Activated T-cell treated with anti-CD3 and anti-CD28 coated beads, Interleukin-2, amount 50 U/mL, for 24 hours (primary cell): ENCODE data around the gene GLO1.

Source experiments
- DNase-seq: peaks from one replicate; pipeline ENCODE4 v3.0.0-alpha.2; 2020
- H3K27ac Mint-ChIP-seq: 2 replicates; pipeline ENCODE4 v1.8.0; 2020; ENCODE audit warnings: mild to moderate bottlenecking, mixed read lengths
- H3K27me3 Mint-ChIP-seq: 2 replicates; pipeline ENCODE4 v1.8.0; 2020; ENCODE audit warnings: mixed read lengths
- H3K36me3 Mint-ChIP-seq: 2 replicates; pipeline ENCODE4 v1.8.0; 2020; ENCODE audit warnings: low read depth, mixed read lengths
- H3K4me1 Mint-ChIP-seq: 2 replicates; pipeline ENCODE4 v1.8.0; 2020; ENCODE audit warnings: low read depth, mixed read lengths
- H3K4me3 Mint-ChIP-seq: 2 replicates; pipeline ENCODE4 v1.8.0; 2020; ENCODE audit warnings: mild to moderate bottlenecking, moderate library complexity, mixed read lengths
- H3K9me3 Mint-ChIP-seq: 2 replicates; pipeline ENCODE4 v1.8.0; 2020; ENCODE audit warnings: mixed read lengths

GLO1 gene

GRCh38 chr6:38688579-38689087, 14.3 kb downstream of the GLO1 start:
- H3K9me3 Mint-ChIP-seq = no peaks in the 10 kb centered on the region
- peaks cover 49% of the 10 kb centered on the region for H3K36me3 Mint-ChIP-seq
- H3K4me3 Mint-ChIP-seq = no peak overlapping the region
- DNase-seq = no peak
- no peaks in the 10 kb centered on the region for H3K27me3 Mint-ChIP-seq
- H3K4me1 Mint-ChIP-seq = peaks cover 25% of the 10 kb centered on the region
- H3K27ac Mint-ChIP-seq = peak overlapping the region; percentile 19

GRCh38 chr6:38687549-38687948, 15.4 kb downstream of the GLO1 start:
- H3K27me3 Mint-ChIP-seq = no peaks in the 10 kb centered on the region
- no peaks in the 10 kb centered on the region for H3K9me3 Mint-ChIP-seq
- H3K27ac Mint-ChIP-seq = no peak overlapping the region
- peaks cover 56% of the 10 kb centered on the region for H3K36me3 Mint-ChIP-seq
- no peak overlapping the region for H3K4me3 Mint-ChIP-seq
- peaks cover 21% of the 10 kb centered on the region for H3K4me1 Mint-ChIP-seq
- DNase-seq = no peak

- DNase-seq = no peak
- H3K27me3 Mint-ChIP-seq = no peaks in the 10 kb centered on the region
- H3K36me3 Mint-ChIP-seq = peaks cover 59% of the 10 kb centered on the region
- peaks cover 21% of the 10 kb centered on the region for H3K4me1 Mint-ChIP-seq
- no peak overlapping the region for H3K27ac Mint-ChIP-seq
- H3K4me3 Mint-ChIP-seq = no peak overlapping the region
- H3K9me3 Mint-ChIP-seq = no peaks in the 10 kb centered on the region
Observed at GRCh38 chr6:38687043-38687353, 15.9 kb downstream of the GLO1 start.

- no peaks in the 10 kb centered on the region for H3K27me3 Mint-ChIP-seq
- no peak for DNase-seq
- peaks cover 21% of the 10 kb centered on the region for H3K4me1 Mint-ChIP-seq
- peaks cover 65% of the 10 kb centered on the region for H3K36me3 Mint-ChIP-seq
- H3K9me3 Mint-ChIP-seq = no peaks in the 10 kb centered on the region
- H3K27ac Mint-ChIP-seq = no peak overlapping the region
- H3K4me3 Mint-ChIP-seq = no peak overlapping the region
Observed at GRCh38 chr6:38686270-38687042, 16.5 kb downstream of the GLO1 start.

GRCh38 chr6:38684904-38685303, 18.0 kb downstream of the GLO1 start:
- no peaks in the 10 kb centered on the region for H3K9me3 Mint-ChIP-seq
- H3K36me3 Mint-ChIP-seq = peaks cover 68% of the 10 kb centered on the region
- H3K27ac Mint-ChIP-seq = no peak overlapping the region
- peaks cover 16% of the 10 kb centered on the region for H3K4me1 Mint-ChIP-seq
- no peak overlapping the region for H3K4me3 Mint-ChIP-seq
- no peak for DNase-seq
- H3K27me3 Mint-ChIP-seq = no peaks in the 10 kb centered on the region

- Mint-ChIP-seq H3K36me3 (peaks cover 73% of the 10 kb centered on the region), H3K9me3 (no peaks in the 10 kb centered on the region), H3K27ac (no peak overlapping the region), H3K27me3 (no peaks in the 10 kb centered on the region), H3K4me1 (peaks cover 13% of the 10 kb centered on the region), H3K4me3 (no peak overlapping the region)
- DNase-seq = no peak
Observed at GRCh38 chr6:38684237-38684636, 18.7 kb downstream of the GLO1 start.

GRCh38 chr6:38681850-38682249, 21.1 kb downstream of the GLO1 start:
- no peak overlapping the region for H3K4me3 Mint-ChIP-seq
- H3K36me3 Mint-ChIP-seq = peaks cover 81% of the 10 kb centered on the region
- H3K27ac Mint-ChIP-seq = no peak overlapping the region
- H3K9me3 Mint-ChIP-seq = no peaks in the 10 kb centered on the region
- DNase-seq = no peak
- H3K4me1 Mint-ChIP-seq = peaks cover 5% of the 10 kb centered on the region
- H3K27me3 Mint-ChIP-seq = no peaks in the 10 kb centered on the region

GRCh38 chr6:38679668-38680067, 23.3 kb downstream of the GLO1 start:
- H3K36me3 Mint-ChIP-seq = peaks cover 84% of the 10 kb centered on the region
- no peak overlapping the region for H3K27ac Mint-ChIP-seq
- DNase-seq = no peak
- no peak overlapping the region for H3K4me3 Mint-ChIP-seq
- no peaks in the 10 kb centered on the region for H3K27me3 Mint-ChIP-seq
- peaks cover 21% of the 10 kb centered on the region for H3K4me1 Mint-ChIP-seq
- peaks cover 4% of the 10 kb centered on the region for H3K9me3 Mint-ChIP-seq

- peaks cover 8% of the 10 kb centered on the region for H3K9me3 Mint-ChIP-seq
- no peaks in the 10 kb centered on the region for H3K27me3 Mint-ChIP-seq
- H3K4me3 Mint-ChIP-seq = no peak overlapping the region
- no peak for DNase-seq
- H3K4me1 Mint-ChIP-seq = peaks cover 35% of the 10 kb centered on the region
- peak overlapping the region; percentile 71 for H3K27ac Mint-ChIP-seq
- H3K36me3 Mint-ChIP-seq = peaks cover 85% of the 10 kb centered on the region
Observed at GRCh38 chr6:38678178-38678760, 24.7 kb downstream of the GLO1 start.

- Mint-ChIP-seq H3K4me3 (no peak overlapping the region), H3K27ac (peak overlapping the region; percentile 32), H3K4me1 (peaks cover 44% of the 10 kb centered on the region), H3K9me3 (peaks cover 8% of the 10 kb centered on the region), H3K36me3 (peaks cover 75% of the 10 kb centered on the region), H3K27me3 (no peaks in the 10 kb centered on the region)
- no peak for DNase-seq
Observed at GRCh38 chr6:38676974-38677544, 25.9 kb downstream of the GLO1 start.

GRCh38 chr6:38676236-38676973, 26.5 kb downstream of the GLO1 start:
- Mint-ChIP-seq H3K27me3 (no peaks in the 10 kb centered on the region), H3K36me3 (peaks cover 69% of the 10 kb centered on the region), H3K9me3 (peaks cover 8% of the 10 kb centered on the region), H3K27ac (peak overlapping the region; percentile 32), H3K4me1 (peaks cover 46% of the 10 kb centered on the region), H3K4me3 (no peak overlapping the region)
- DNase-seq = no peak

- no peak for DNase-seq
- H3K36me3 Mint-ChIP-seq = peaks cover 48% of the 10 kb centered on the region
- H3K27me3 Mint-ChIP-seq = no peaks in the 10 kb centered on the region
- H3K4me3 Mint-ChIP-seq = no peak overlapping the region
- H3K4me1 Mint-ChIP-seq = peaks cover 46% of the 10 kb centered on the region
- peak overlapping the region; percentile 82 for H3K27ac Mint-ChIP-seq
- peaks cover 8% of the 10 kb centered on the region for H3K9me3 Mint-ChIP-seq
Observed at GRCh38 chr6:38673397-38674165, 29.4 kb downstream of the GLO1 start.

- Mint-ChIP-seq H3K36me3 (peaks cover 34% of the 10 kb centered on the region), H3K27me3 (no peaks in the 10 kb centered on the region), H3K4me3 (no peak overlapping the region), H3K27ac (peak overlapping the region; percentile 68), H3K9me3 (peaks cover 8% of the 10 kb centered on the region), H3K4me1 (peaks cover 42% of the 10 kb centered on the region)
- no peak for DNase-seq
Observed at GRCh38 chr6:38671885-38672467, 31.0 kb downstream of the GLO1 start.
